ENCODE results near the gene PRC1.

PRC1 gene

DNA sequence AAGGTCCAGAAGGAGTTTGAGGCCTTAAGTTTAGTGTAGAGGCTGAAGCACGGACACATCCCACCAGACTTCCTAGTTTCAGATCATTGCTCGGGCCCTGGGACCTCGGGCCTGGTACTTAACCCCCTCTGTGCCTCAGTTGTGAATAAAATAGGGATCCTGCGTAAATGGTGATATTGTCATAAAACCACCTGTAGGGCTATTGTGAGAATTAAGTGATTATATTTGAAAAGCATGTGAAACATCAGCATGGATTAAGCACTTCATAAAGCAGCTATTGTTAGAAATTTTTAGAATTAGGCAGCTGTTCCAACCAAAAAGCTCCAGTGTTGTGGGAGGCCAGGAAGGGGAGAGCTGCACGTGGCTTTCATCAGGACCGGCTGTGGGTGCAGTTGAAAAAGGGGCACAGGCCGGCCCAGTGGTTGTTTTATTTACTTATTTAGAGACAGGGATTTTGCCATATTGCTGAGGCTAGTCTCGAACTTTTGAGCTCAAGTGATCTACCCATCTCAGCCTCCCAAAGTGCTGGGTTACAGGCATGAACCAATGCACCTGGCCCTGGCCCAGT is 35.2 kb downstream of the PRC1 start:
- Histone ChIP-seq H3K27me3 (no peaks in the 10 kb centered on the region), H3K36me3 (peaks cover 27% of the 10 kb centered on the region), H3K4me1 (ENCODE audit: control insufficient read depth in 1 of 2, insufficient read depth in 1 of 2, low read depth in 1 of 2, low read length in 1 of 2) (peaks cover 23 to 30% of the 10 kb centered on the region in 2 experiments), H3K27ac (no peak overlapping the region), H3K9me3 (no peaks in the 10 kb centered on the region), H3K4me3 (ENCODE audit: low read depth in 1 of 2, low read length in 1 of 2) (no peak overlapping the region)
- TF ChIP-seq, protein P1, sequence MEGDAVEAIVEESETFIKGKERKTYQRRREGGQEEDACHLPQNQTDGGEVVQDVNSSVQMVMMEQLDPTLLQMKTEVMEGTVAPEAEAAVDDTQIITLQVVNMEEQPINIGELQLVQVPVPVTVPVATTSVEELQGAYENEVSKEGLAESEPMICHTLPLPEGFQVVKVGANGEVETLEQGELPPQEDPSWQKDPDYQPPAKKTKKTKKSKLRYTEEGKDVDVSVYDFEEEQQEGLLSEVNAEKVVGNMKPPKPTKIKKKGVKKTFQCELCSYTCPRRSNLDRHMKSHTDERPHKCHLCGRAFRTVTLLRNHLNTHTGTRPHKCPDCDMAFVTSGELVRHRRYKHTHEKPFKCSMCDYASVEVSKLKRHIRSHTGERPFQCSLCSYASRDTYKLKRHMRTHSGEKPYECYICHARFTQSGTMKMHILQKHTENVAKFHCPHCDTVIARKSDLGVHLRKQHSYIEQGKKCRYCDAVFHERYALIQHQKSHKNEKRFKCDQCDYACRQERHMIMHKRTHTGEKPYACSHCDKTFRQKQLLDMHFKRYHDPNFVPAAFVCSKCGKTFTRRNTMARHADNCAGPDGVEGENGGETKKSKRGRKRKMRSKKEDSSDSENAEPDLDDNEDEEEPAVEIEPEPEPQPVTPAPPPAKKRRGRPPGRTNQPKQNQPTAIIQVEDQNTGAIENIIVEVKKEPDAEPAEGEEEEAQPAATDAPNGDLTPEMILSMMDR (IDR thresholded peaks at IDR 0.05): no peak

DNA sequence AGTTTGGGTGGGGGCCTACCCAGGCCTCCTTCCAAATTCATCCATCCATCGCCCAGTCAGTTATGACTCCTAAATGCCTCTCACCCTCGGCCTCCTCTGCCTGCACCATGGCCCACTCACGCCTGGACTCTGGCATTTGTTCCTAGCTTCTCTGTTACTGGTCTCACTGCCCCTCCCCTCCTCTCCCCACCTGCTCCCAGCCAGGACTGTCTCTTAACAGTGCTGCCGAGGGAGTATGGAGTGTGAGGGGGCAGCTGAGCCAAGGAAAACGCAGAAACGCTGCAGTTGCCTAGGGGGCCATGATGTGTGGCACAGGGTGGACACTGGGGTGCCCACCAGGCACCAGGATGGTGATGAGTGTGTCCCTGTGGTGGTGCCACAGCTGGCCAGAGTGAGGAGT is 36.5 kb downstream of the PRC1 start:
- Histone ChIP-seq H3K27ac (no peak overlapping the region), H3K9me3 (no peaks in the 10 kb centered on the region), H3K4me3 (ENCODE audit: low read depth in 1 of 2, low read length in 1 of 2) (no peak overlapping the region), H3K36me3 (peaks cover 40% of the 10 kb centered on the region), H3K4me1 (ENCODE audit: control insufficient read depth in 1 of 2, insufficient read depth in 1 of 2, low read depth in 1 of 2, low read length in 1 of 2) (peaks cover 23 to 30% of the 10 kb centered on the region in 2 experiments), H3K27me3 (no peaks in the 10 kb centered on the region)
- TF ChIP-seq, protein P1 (IDR thresholded peaks at IDR 0.05): no peak

DNA sequence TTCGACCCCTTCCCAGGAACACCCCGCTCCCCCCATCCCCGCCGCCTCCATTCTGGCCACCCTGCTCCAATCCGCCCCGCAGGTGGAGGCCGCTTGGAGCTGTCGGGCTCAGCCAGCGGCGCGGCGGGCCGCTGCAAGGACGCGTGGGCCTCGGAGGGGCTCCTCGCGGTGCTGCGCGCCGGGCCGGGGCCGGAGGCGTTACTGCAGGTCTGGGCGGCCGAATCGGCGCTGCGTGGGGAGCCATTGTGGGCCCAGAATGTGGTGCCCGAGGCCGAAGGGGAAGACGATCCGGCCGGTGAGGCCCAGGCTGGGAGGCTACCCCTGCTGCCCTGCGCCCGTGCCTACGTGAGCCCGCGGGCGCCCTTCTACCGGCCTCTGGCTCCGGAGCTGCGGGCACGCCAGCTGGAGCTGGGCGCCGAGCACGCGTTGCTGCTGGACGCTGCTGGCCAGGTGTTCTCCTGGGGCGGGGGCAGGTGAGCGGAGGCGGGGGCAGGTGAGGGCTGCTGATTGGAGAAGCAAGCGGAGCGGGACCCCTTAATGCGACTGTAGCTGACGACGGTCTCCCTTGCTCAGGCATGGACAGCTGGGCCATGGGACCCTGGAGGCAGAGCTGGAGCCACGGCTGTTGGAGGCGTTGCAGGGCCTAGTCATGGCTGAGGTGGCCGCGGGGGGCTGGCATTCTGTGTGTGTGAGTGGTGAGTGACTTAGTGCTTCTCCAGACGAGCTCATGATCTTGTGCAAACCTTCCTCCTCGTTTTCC is 37.1 kb downstream of the PRC1 start:
- H3K36me3 ChIP-seq: peaks cover 43% of the 10 kb centered on the region
- H3K27ac ChIP-seq: no peak overlapping the region
- no peaks in the 10 kb centered on the region for H3K27me3 ChIP-seq
- peak overlapping the region; percentile 39 to 60 for H3K4me3 ChIP-seq (ENCODE audit: low read depth in 1 of 2, low read length in 1 of 2)
- TF ChIP-seq, protein P1 (IDR thresholded peaks at IDR 0.05): no peak
- peaks cover 23 to 30% of the 10 kb centered on the region in 2 experiments for H3K4me1 ChIP-seq (ENCODE audit: control insufficient read depth in 1 of 2, insufficient read depth in 1 of 2, low read depth in 1 of 2, low read length in 1 of 2)
- H3K9me3 ChIP-seq: no peaks in the 10 kb centered on the region

DNA sequence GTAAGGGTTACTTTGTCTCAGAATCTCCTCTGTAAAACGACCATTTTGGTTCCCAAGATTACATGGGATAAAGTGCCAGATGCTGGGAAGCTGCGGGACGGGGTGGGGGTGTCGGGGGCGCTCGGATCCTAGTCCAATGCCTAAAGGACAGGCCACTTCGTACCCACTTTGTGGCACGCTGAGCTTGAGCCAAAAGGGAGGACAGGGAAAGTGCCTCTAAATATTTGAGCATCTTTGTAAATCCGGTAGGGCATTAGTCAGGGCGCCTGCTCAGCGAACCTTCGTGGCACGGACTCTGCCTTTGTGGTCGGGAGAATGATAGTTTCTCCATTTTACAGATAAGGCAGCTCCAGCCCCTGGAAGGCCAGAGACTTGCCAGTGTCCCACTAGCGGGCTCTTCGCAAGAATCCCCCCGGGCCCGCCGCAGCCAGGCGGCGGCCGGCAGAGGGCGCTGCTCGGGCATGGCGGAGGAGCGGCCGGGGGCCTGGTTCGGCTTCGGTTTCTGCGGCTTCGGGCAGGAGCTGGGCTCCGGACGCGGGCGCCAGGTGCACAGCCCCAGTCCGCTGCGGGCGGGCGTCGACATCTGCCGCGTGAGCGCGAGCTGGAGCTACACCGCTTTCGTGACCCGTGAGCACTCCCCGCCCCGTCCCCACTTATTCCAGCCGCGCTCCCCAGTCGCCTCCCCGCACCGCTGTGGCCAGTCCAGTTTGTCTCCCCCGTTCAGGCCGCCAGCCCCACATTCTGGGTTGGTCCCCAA is 37.9 kb downstream of the PRC1 start:
- Histone ChIP-seq H3K4me1 (ENCODE audit: control insufficient read depth in 1 of 2, insufficient read depth in 1 of 2, low read depth in 1 of 2, low read length in 1 of 2) (peaks cover 23 to 30% of the 10 kb centered on the region in 2 experiments), H3K27me3 (no peaks in the 10 kb centered on the region), H3K9me3 (no peaks in the 10 kb centered on the region), H3K4me3 (ENCODE audit: low read depth in 1 of 2, low read length in 1 of 2) (peak overlapping the region; percentile 39 to 60), H3K36me3 (peaks cover 45% of the 10 kb centered on the region), H3K27ac (no peak overlapping the region)
- TF ChIP-seq, protein P1 (IDR thresholded peaks at IDR 0.05): peak; percentile 84

DNA sequence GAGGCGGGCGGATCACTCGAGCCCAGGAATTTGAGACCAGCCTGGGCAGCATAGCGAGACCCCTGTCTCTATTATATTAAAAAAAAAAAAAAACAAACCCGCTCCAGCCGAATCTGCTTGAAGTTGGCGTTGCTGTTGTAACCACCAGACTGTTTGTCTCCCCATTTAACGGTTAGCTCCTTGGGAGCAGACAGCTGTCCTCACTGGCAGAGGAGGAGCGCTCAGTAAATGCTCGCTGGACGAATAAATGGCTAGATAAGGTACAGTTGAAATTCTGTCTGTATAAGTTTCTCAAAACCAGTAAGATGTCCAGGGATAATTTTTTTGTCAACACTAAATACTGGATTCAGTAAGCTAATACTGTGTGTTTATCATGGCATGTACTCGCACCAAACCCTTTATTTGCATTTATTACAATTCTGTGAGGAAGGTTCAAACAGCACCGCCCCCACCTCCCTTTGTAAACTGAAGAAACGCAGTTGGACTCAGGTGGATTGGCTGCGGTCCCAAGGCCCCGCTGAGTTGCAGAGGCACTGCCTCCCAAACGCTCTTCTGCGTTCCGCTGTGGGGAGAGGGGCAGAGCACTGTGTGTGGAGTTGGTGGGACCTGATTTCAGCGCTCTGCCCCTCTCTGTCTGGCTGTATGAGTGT is 38.6 kb downstream of the PRC1 start:
- Histone ChIP-seq H3K27ac (no peak overlapping the region), H3K4me1 (ENCODE audit: control insufficient read depth in 1 of 2, insufficient read depth in 1 of 2, low read depth in 1 of 2, low read length in 1 of 2) (peaks cover 23 to 30% of the 10 kb centered on the region in 2 experiments), H3K9me3 (no peaks in the 10 kb centered on the region), H3K4me3 (ENCODE audit: low read depth in 1 of 2, low read length in 1 of 2) (peak overlapping the region in 1 of 2 experiments; percentile 96), H3K36me3 (peaks cover 45% of the 10 kb centered on the region), H3K27me3 (no peaks in the 10 kb centered on the region)
- TF ChIP-seq, protein P1 (IDR thresholded peaks at IDR 0.05): no peak

Data from neutrophil (primary cell).